A673 (cell line): Measurements from ENCODE around the gene RABGAP1L. TPM values are rescaled to one million over a fixed set of nuclear protein-coding genes. Genes with fewer than 3 reads are reported as not detected.
A peak's percentile ranks its signal among the peaks of the same experiment; 100 is the strongest.

Experiments
- BruUV-seq: library from RNA; stranded (reverse); fragments of 400-500 nt; replicated peaks from 2 replicates; lab custom pipeline; 2021; lab: Mats Ljungman, UMichigan
- CTCF ChIA-PET: fragments of 300-600 bp; sonication (Branson Sonifier 250); formaldehyde crosslinking; loops from one replicate; lab custom pipeline; 2022; ENCODE audit warnings: antibody characterized with exemption; lab: Charles Lee
- POLR2A ChIA-PET: fragments of 300-600 bp; sonication (Branson Sonifier 250); formaldehyde crosslinking; loops from one replicate; lab custom pipeline; 2022; ENCODE audit warnings: antibody characterized with exemption; ENCODE audit not compliant: low non-redundant PET; lab: Charles Lee
- DNase-seq: peaks from one replicate; pipeline ENCODE4 v3.0.0-alpha.2; 2015; ENCODE audit warnings: low spot score
- H3K27ac ChIP-seq: fragments of 200-600 bp; sonication (generic); 2 replicates; pipeline ENCODE4 v1.5.1; 2016; ENCODE audit warnings: mixed run types, low read depth, mild to moderate bottlenecking, mixed read lengths, antibody characterized with exemption, low read length; ENCODE audit not compliant: poor library complexity, severe bottlenecking
- H3K27me3 ChIP-seq: fragments of 200-600 bp; sonication (generic); replicated peaks from 2 replicates; pipeline ENCODE4 v1.6.1; 2017; ENCODE audit warnings: mixed run types, low read depth, mild to moderate bottlenecking, mixed read lengths, antibody characterized with exemption, low read length; ENCODE audit not compliant: insufficient read depth, poor library complexity
- H3K36me3 ChIP-seq: fragments of 200-600 bp; sonication (generic); 2 replicates; pipeline ENCODE4 v1.6.1; 2016; ENCODE audit warnings: mixed run types, mild to moderate bottlenecking, mixed read lengths, antibody characterized with exemption, low read length; ENCODE audit not compliant: insufficient read depth, poor library complexity, severe bottlenecking
- H3K4me1 ChIP-seq: fragments of 200-600 bp; sonication (generic); 2 replicates; pipeline ENCODE4 v1.6.1; 2017; ENCODE audit warnings: mixed run types, mild to moderate bottlenecking, mixed read lengths, antibody characterized with exemption, low read length; ENCODE audit not compliant: insufficient read depth, poor library complexity, severe bottlenecking
- H3K4me3 ChIP-seq: fragments of 200-600 bp; sonication (generic); 2 replicates; pipeline ENCODE4 v1.5.1; 2016; ENCODE audit warnings: low read depth, mixed run types, mild to moderate bottlenecking, mixed read lengths, low read length; ENCODE audit not compliant: poor library complexity, severe bottlenecking
- H3K9me3 ChIP-seq: fragments of 200-600 bp; sonication (generic); 2 replicates; pipeline ENCODE4 v1.6.1; 2016; ENCODE audit warnings: mixed run types, low read depth, mild to moderate bottlenecking, mixed read lengths, antibody characterized with exemption, low read length; ENCODE audit not compliant: poor library complexity, severe bottlenecking
- EZH2 ChIP-seq: fragments of 200-600 bp; sonication (generic); IDR thresholded peaks from 2 replicates; pipeline ENCODE4 v1.6.1; 2017; ENCODE audit warnings: borderline replicate concordance, low read depth, mild to moderate bottlenecking, mixed read lengths, antibody characterized with exemption, low read length; ENCODE audit not compliant: poor library complexity, severe bottlenecking
- intact Hi-C: fragments of 100-400 bp; cut with micrococcal nuclease; formaldehyde crosslinking; loops from one replicate; pipeline ENCODE4 v1.10.0; 2022; ENCODE audit not compliant: unreplicated experiment
- total RNA-seq: library from RNA; stranded (reverse); gene quantifications from 2 replicates; pipeline ENCODE4 v1.2.3, GENCODE V29; 2021
- TF ChIP-seq, protein P1 (sequence below): fragments of 300-800, 200-600 bp; sonication (generic); conservative IDR thresholded peaks from 2 replicates; pipeline ENCODE4 v1.5.1; 2017; ENCODE audit warnings: low read depth, mild to moderate bottlenecking, antibody characterized with exemption, low read length, moderate library complexity, mixed read lengths

RABGAP1L gene
- total RNA-seq, 1 experiment from 2014 or later, result 19.3 TPM

DNA sequence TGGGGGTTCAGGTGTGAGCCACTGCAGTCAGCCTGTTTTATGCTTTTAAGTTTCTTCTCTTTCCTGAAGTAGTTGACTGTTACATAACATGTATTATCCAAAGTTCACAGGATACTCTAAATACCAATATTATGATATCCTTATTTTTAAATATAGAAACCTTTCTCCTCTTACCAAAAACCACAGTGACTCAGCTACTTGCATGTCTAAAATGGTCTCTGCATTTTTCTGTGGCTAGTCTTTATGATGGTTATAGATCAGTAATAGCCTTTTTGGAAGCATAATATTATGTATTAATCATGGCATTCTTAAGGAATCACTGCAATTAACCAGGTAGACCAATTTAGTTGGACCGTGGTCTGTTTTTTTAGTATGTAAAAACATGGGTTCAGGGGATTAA is 629.7 kb downstream of the RABGAP1L start:
- Histone ChIP-seq H3K27me3 (no peaks in the 10 kb centered on the region), H3K4me3 (no peak overlapping the region), H3K4me1 (peaks cover 13% of the 10 kb centered on the region), H3K36me3 (no peaks in the 10 kb centered on the region), H3K9me3 (no peaks in the 10 kb centered on the region), H3K27ac (no peak overlapping the region)
- ChIA-PET POLR2A (no interaction called here), CTCF (no interaction called here)
- TF ChIP-seq EZH2, result no peak
- TF ChIP-seq, protein P1, sequence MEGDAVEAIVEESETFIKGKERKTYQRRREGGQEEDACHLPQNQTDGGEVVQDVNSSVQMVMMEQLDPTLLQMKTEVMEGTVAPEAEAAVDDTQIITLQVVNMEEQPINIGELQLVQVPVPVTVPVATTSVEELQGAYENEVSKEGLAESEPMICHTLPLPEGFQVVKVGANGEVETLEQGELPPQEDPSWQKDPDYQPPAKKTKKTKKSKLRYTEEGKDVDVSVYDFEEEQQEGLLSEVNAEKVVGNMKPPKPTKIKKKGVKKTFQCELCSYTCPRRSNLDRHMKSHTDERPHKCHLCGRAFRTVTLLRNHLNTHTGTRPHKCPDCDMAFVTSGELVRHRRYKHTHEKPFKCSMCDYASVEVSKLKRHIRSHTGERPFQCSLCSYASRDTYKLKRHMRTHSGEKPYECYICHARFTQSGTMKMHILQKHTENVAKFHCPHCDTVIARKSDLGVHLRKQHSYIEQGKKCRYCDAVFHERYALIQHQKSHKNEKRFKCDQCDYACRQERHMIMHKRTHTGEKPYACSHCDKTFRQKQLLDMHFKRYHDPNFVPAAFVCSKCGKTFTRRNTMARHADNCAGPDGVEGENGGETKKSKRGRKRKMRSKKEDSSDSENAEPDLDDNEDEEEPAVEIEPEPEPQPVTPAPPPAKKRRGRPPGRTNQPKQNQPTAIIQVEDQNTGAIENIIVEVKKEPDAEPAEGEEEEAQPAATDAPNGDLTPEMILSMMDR, result no peak
- no TSS peak for BruUV-seq
- intact Hi-C loops, result no loop called here
- no peak for DNase-seq

DNA sequence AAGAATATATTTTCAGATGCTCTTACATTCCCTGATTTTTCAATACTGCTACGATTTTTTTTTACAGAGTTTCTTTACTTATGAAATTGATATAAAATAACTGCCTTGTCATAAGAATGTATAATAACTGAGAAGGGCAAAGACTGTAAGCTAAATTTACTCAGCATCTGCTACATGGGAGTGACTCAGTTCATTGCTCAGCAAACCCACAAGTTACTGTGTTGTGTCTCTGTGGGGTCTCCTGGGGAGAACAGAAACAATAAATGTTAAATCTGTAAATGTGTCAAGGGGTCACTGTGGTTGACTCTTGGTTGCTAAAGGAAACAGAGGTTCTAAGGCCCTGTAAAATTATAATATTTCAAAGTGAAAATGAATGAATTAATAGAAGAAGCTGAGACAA is 630.1 kb downstream of the RABGAP1L start:
- Histone ChIP-seq H3K4me3 (no peak overlapping the region), H3K4me1 (peaks cover 13% of the 10 kb centered on the region), H3K27me3 (no peaks in the 10 kb centered on the region), H3K9me3 (no peaks in the 10 kb centered on the region), H3K36me3 (no peaks in the 10 kb centered on the region), H3K27ac (no peak overlapping the region)
- POLR2A ChIA-PET, result no interaction called here
- no TSS peak for BruUV-seq
- CTCF ChIA-PET, result no interaction called here
- TF ChIP-seq EZH2, result no peak
- TF ChIP-seq, protein P1, result no peak
- intact Hi-C loops, result no loop called here
- DNase-seq, result no peak

DNA sequence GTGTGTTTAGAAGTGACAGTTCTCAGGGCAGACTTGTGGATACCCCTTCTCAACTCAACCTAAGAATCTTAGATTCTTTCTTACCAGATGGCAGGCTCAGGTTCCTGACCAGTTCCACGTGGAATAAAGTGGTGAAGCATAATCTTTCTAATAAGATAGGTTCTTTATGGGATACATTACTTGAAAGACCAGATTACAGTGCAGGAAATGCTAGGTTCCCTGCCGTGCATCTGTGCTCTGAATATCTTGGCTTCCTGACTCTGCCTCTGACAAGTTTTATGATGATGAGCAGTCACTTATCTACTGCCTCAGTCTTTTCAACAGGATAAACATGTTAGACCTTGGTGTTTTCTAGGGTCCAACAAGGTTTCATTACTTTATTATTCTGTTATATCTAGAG is 632.5 kb downstream of the RABGAP1L start:
- ChIA-PET POLR2A (no interaction called here), CTCF (no interaction called here)
- Histone ChIP-seq H3K27me3 (no peaks in the 10 kb centered on the region), H3K4me1 (peaks cover 20% of the 10 kb centered on the region), H3K4me3 (no peak overlapping the region), H3K27ac (peak overlapping the region; percentile 36), H3K36me3 (no peaks in the 10 kb centered on the region), H3K9me3 (no peaks in the 10 kb centered on the region)
- TF ChIP-seq EZH2, result no peak
- TF ChIP-seq, protein P1, result no peak
- DNase-seq, result peak; percentile 77
- BruUV-seq, result no TSS peak
- intact Hi-C loops, result no loop called here
